Esophagus muscularis mucosa (tissue), 4 donors: Measurements from ENCODE around the gene NMNAT3. TPM values are rescaled to one million over a fixed set of nuclear protein-coding genes. Genes with fewer than 3 reads are reported as not detected.

ENCODE experiments used
- DNase-seq: peaks from one replicate; pipeline ENCODE4 v3.0.0-alpha.2; 2017; ENCODE audit errors: extremely low spot score
- H3K27ac ChIP-seq, 4 donors: fragments of 200-600 bp; sonication (generic); replicated peaks in 1 of 4; 1 replicate in 3 of 4; 2 replicates in 1 of 4; pipeline ENCODE4 v1.5.1; 2016 to 2019; ENCODE audit warnings: mild to moderate bottlenecking in 1 of 4
- H3K27me3 ChIP-seq, 4 donors: fragments of 200-600 bp; sonication (generic); one replicate each; pipeline versions ENCODE4 v1.5.1 to v1.6.0; 2016 to 2019
- H3K36me3 ChIP-seq, 4 donors: fragments of 200-600 bp; sonication (generic); one replicate each; pipeline ENCODE4 v1.5.1; 2016 to 2019
- H3K4me1 ChIP-seq, 4 donors: fragments of 200-600 bp; sonication (generic); one replicate each; pipeline ENCODE4 v1.5.1; 2016 to 2019
- H3K4me3 ChIP-seq, 4 donors: fragments of 200-600 bp; sonication (generic); 1 replicate in 2 of 4; 2 replicates in 2 of 4; pipeline ENCODE4 v1.5.1; 2016 to 2019; ENCODE audit warnings: mild to moderate bottlenecking in 4 of 4, moderate library complexity in 1 of 4
- H3K9me3 ChIP-seq, 4 donors: fragments of 200-600 bp; sonication (generic); 1 replicate in 3 of 4; 2 replicates in 1 of 4; pipeline ENCODE4 v1.5.1; 2016 to 2019
- EP300 ChIP-seq: sonication (generic); formaldehyde crosslinking; IDR thresholded peaks from one replicate; pipeline ENCODE4 v1.6.1; 2017; ENCODE audit warnings: antibody characterized with exemption
- POLR2A ChIP-seq: fragments of 450-650 bp; IDR thresholded peaks from one replicate; pipeline ENCODE4 v1.6.1; 2017; ENCODE audit warnings: antibody characterized with exemption, moderate library complexity, mild to moderate bottlenecking, low read depth
- POLR2AphosphoS5 ChIP-seq, 2 donors: sonication (generic); formaldehyde crosslinking; IDR thresholded peaks; one replicate each; pipeline ENCODE4 v1.6.1; 2017; ENCODE audit warnings: antibody characterized with exemption in 2 of 2
- WGBS: methylation state at CpG from one replicate; pipeline ENCODE4 v1.1.5; 2018; 5-methylcytosine and 5-hydroxymethylcytosine counted together
- intact Hi-C: fragments of 100-400 bp; cut with DNase I; formaldehyde crosslinking; loops from one replicate; pipeline ENCODE4 v1.15.1; 2023
- total RNA-seq, 4 donors: library from RNA; depleted of rRNA; stranded (reverse); fragments of >200 nt; gene quantifications; one replicate each; pipeline versions ENCODE4 v1.1.0 to v1.2.1, GENCODE V29; 2016
- TF ChIP-seq, protein P1 (sequence below), 3 experiments: fragments of 200-600 bp in 2 of 3; fragments of 450-650 bp in 1 of 3; sonication (generic) in 2 of 3; IDR thresholded peaks; one replicate each; pipeline ENCODE4 v1.5.1; 2017 to 2019; ENCODE audit warnings: antibody characterized with exemption in 3 of 3, mild to moderate bottlenecking in 2 of 3, moderate library complexity in 1 of 3

Gene NMNAT3
- total RNA-seq, 4 donors from 2014 or later = 10.7 to 15.6 (median 11.4) TPM

DNA sequence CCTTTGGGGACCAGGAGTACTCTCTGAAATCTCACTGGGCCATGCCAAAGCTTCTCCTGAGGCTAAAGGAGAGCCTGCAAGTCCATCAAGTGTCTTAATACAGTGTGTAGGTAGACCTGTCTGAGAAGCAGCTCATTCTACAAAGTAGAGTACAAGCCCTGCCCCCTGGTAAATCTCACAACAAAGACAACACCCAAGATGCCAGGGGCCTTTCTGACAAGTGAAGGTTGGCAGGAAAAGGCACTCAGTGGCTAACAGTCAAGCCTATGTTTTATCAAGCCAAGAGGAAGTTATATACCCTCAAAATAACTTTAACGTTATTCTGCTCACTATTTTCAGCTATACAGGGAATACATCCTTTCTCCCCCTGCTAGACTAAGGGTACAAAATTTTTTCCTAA is 58.3 kb downstream of the NMNAT3 start:
- no peak overlapping the region for H3K27ac ChIP-seq
- 46% methylated on average over 1 of the region's 1 CpG for WGBS
- TF ChIP-seq POLR2AphosphoS5 (IDR thresholded peaks at IDR 0.05) (no peak), POLR2A (no peak)
- TF ChIP-seq, protein P1, sequence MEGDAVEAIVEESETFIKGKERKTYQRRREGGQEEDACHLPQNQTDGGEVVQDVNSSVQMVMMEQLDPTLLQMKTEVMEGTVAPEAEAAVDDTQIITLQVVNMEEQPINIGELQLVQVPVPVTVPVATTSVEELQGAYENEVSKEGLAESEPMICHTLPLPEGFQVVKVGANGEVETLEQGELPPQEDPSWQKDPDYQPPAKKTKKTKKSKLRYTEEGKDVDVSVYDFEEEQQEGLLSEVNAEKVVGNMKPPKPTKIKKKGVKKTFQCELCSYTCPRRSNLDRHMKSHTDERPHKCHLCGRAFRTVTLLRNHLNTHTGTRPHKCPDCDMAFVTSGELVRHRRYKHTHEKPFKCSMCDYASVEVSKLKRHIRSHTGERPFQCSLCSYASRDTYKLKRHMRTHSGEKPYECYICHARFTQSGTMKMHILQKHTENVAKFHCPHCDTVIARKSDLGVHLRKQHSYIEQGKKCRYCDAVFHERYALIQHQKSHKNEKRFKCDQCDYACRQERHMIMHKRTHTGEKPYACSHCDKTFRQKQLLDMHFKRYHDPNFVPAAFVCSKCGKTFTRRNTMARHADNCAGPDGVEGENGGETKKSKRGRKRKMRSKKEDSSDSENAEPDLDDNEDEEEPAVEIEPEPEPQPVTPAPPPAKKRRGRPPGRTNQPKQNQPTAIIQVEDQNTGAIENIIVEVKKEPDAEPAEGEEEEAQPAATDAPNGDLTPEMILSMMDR (IDR thresholded peaks at IDR 0.05) = no peak
- intact Hi-C loops = no loop called here
- H3K36me3 ChIP-seq = no peaks in the 10 kb centered on the region
- H3K27me3 ChIP-seq = no peaks in the 10 kb centered on the region
- H3K9me3 ChIP-seq = no peaks in the 10 kb centered on the region
- H3K4me3 ChIP-seq = no peak overlapping the region
- peak; percentile 57 for DNase-seq
- no peaks in the 10 kb centered on the region for H3K4me1 ChIP-seq

DNA sequence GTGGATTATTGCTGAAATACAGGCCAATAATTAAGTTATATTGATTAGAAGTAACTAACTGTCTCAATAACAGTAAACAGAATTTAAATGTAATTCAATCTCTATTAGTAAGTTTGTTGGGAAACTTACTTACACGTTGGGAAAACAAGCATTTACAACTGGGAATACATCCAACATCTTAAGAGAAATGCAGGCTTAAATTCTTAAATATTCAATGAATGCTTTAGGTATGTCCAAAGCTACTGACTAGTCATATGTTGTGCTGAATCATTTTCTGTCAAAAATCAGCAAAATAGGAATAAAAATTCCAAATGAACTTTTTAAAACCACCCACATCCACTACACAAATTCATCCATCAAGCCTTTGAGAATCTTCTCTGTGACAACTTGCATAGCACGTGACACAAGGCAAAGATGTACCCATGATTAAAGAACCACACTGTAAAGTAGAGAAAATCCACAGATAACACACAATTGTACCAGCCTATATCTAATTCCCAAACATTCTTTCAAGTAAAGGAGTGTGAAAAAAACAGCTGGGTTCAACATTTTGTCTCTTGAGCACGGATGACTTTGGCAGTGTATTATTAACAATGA is 60.0 kb downstream of the NMNAT3 start:
- intact Hi-C loops = no loop called here
- Histone ChIP-seq H3K4me1 (no peaks in the 10 kb centered on the region), H3K27me3 (no peaks in the 10 kb centered on the region), H3K9me3 (no peaks in the 10 kb centered on the region), H3K27ac (no peak overlapping the region), H3K36me3 (no peaks in the 10 kb centered on the region), H3K4me3 (no peak overlapping the region)
- DNase-seq = no peak
- WGBS = 67% methylated on average over 3 of the region's 3 CpGs
- no peak for TF ChIP-seq POLR2AphosphoS5 (IDR thresholded peaks at IDR 0.05)
- TF ChIP-seq POLR2A = no peak

DNA sequence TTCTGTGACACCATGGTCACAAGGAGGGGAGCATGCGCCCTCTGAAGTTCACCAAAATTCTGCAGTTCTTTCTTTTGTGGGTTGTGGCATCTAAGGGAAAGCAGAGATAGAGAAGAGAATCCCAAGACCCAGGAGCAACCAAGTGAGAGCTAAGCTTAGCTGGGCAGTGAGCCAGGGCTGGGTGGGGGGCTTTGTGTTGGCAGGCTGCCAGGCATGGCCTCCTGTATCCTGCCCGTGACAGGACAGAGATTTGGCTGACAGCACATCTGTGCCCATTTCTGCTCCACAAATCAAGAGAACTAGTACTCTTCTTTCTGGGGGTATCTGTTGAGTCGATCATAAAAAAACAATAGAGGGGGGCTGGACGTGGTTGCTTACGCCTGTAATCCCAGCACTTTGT is 66.2 kb downstream of the NMNAT3 start:
- H3K27ac ChIP-seq = no peak overlapping the region
- H3K9me3 ChIP-seq = no peaks in the 10 kb centered on the region
- no peaks in the 10 kb centered on the region for H3K27me3 ChIP-seq
- 86% methylated on average over 5 of the region's 5 CpGs for WGBS
- H3K4me3 ChIP-seq = no peak overlapping the region
- no peak for DNase-seq
- H3K4me1 ChIP-seq = no peaks in the 10 kb centered on the region
- H3K36me3 ChIP-seq = no peaks in the 10 kb centered on the region
- intact Hi-C loops = no loop called here
- TF ChIP-seq POLR2A = no peak
- no peak for TF ChIP-seq EP300
- TF ChIP-seq, protein P1 (IDR thresholded peaks at IDR 0.05) = no peak
- no peak for TF ChIP-seq POLR2AphosphoS5 (IDR thresholded peaks at IDR 0.05)

DNA sequence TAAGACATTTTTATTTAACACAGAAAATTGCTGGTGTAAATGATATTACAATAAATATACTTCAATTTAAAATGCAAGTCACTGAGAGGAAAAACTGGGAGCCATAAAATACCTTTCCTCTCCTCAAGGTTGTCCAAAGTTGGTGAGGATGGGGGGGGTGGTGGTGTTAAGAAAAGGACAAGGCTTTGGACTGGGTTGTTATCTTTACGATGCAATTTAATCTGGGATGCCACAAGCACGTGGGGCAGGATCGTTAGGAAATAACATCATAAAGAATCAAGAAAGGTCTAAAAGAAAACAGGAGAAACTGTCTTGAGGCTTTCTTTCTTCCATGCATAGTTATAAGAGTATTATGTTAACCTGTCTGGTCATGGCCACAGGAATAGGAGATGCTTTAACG is 66.9 kb downstream of the NMNAT3 start:
- no peaks in the 10 kb centered on the region for H3K9me3 ChIP-seq
- no peaks in the 10 kb centered on the region for H3K4me1 ChIP-seq
- intact Hi-C loops = no loop called here
- TF ChIP-seq POLR2A (no peak), EP300 (no peak), POLR2AphosphoS5 (IDR thresholded peaks at IDR 0.05) (no peak)
- TF ChIP-seq, protein P1 (IDR thresholded peaks at IDR 0.05) = no peak
- WGBS = 84% methylated on average over 4 of the region's 4 CpGs
- H3K4me3 ChIP-seq = no peak overlapping the region
- no peak overlapping the region for H3K27ac ChIP-seq
- no peaks in the 10 kb centered on the region for H3K27me3 ChIP-seq
- peak; percentile 7 for DNase-seq
- H3K36me3 ChIP-seq = no peaks in the 10 kb centered on the region

DNA sequence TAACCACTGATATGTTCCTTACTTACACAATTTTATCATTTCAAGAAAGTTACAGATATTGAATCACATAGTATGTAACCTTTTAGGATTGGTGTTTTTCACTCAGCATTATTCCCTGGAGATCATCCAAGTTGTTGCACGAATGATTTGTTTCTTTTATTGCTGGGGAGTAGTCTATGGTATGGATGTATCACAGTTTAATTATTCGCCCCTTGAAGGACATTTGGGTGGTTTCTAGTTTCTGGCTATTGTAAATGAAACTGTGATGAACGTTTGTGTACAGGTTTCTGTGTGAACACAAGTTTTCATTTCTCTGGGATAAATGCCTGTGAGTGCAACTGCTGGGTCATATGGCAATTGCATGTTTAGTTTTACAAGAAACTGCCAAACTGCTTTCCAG is 68.8 kb downstream of the NMNAT3 start:
- DNase-seq = no peak
- TF ChIP-seq, protein P1 (IDR thresholded peaks at IDR 0.05) = no peak
- no peak for TF ChIP-seq POLR2AphosphoS5 (IDR thresholded peaks at IDR 0.05)
- WGBS = 64% methylated on average over 3 of the region's 3 CpGs
- H3K9me3 ChIP-seq = no peaks in the 10 kb centered on the region
- H3K27ac ChIP-seq = no peak overlapping the region
- H3K4me1 ChIP-seq = no peaks in the 10 kb centered on the region
- intact Hi-C loops = no loop called here
- H3K4me3 ChIP-seq = no peak overlapping the region
- no peaks in the 10 kb centered on the region for H3K36me3 ChIP-seq
- no peaks in the 10 kb centered on the region for H3K27me3 ChIP-seq
